Measurements from ENCODE around the gene TENM4.

Gene TENM4

GRCh38 chr11:78954261-78954660 is 486.6 kb downstream of the TENM4 start:
- H2BK120ac ChIP-seq (ENCODE audit: low read depth, low read length), result no peak overlapping the region
- H2AK5ac ChIP-seq (ENCODE audit: low read depth, low read length), result no peak overlapping the region
- no peak overlapping the region for H3K27ac ChIP-seq (replicated peaks; ENCODE audit: low read length)
- no peak overlapping the region for H3K14ac ChIP-seq (ENCODE audit: low read length)
- H4K91ac ChIP-seq (ENCODE audit: low read depth, low read length, poor library complexity), result no peak overlapping the region
- no CpG with 5 or more reads among the region's 2 CpGs for WGBS, 2 donors (ENCODE audit: extremely low coverage in 2 of 2, insufficient read length in 2 of 2, insufficient replicate concordance in 1 of 2)
- H2AFZ ChIP-seq (ENCODE audit: low read length), result no peak overlapping the region
- H3K79me1 ChIP-seq (ENCODE audit: low read depth, low read length), result no peaks in the 10 kb centered on the region
- H3K4me2 ChIP-seq (ENCODE audit: insufficient read depth, low read length, poor library complexity, severe bottlenecking), result no peak overlapping the region
- no peak overlapping the region for H2BK12ac ChIP-seq (ENCODE audit: low read length)
- H3K9ac ChIP-seq (ENCODE audit: low read depth, low read length, poor library complexity), result no peak overlapping the region
- no peak overlapping the region for H3K4ac ChIP-seq (ENCODE audit: low read length)
- no peak overlapping the region for H3K23ac ChIP-seq (ENCODE audit: low read depth, low read length, poor library complexity)
- no peak overlapping the region for H3K18ac ChIP-seq (ENCODE audit: low read length)
- no peak overlapping the region for H2BK15ac ChIP-seq (ENCODE audit: low read length)
- no peaks in the 10 kb centered on the region for H3K36me3 ChIP-seq (replicated peaks in 1 of 2; ENCODE audit: control insufficient read depth in 2 of 2, insufficient read depth in 2 of 2, low read length in 2 of 2)
- H3K27me3 ChIP-seq (ENCODE audit: control insufficient read depth in 3 of 3, insufficient read depth in 3 of 3, low read depth in 1 of 3, low read length in 3 of 3), result peaks cover 0 to 12% (median 4%) of the 10 kb centered on the region in 3 experiments
- H3K4me3 ChIP-seq (ENCODE audit: low read length in 2 of 2), result no peak overlapping the region
- no peak overlapping the region for H4K8ac ChIP-seq (ENCODE audit: low read depth, low read length)
- no peak overlapping the region for H2BK5ac ChIP-seq (ENCODE audit: low read length)
- H3K4me1 ChIP-seq (ENCODE audit: control insufficient read depth in 2 of 2, insufficient read depth in 1 of 2, low read depth in 1 of 2, low read length in 2 of 2), result peaks cover 14 to 32% of the 10 kb centered on the region in 2 donors
- H3K9me3 ChIP-seq (replicated peaks in 1 of 2; ENCODE audit: control insufficient read depth in 2 of 2, insufficient read depth in 1 of 2, low read depth in 1 of 2, low read length in 2 of 2), result peaks cover 0 to 2% of the 10 kb centered on the region in 2 donors
- DNase-seq (ENCODE audit: low spot score), result no peak

GRCh38 chr11:78952890-78953289 is 487.9 kb downstream of the TENM4 start:
- H3K4ac ChIP-seq (ENCODE audit: low read length), result no peak overlapping the region
- H4K8ac ChIP-seq (ENCODE audit: low read depth, low read length), result no peak overlapping the region
- WGBS, 2 donors (ENCODE audit: extremely low coverage in 2 of 2, insufficient read length in 2 of 2, insufficient replicate concordance in 1 of 2), result no CpG with 5 or more reads among the region's 4 CpGs
- H3K9ac ChIP-seq (ENCODE audit: low read depth, low read length, poor library complexity), result no peak overlapping the region
- H3K79me1 ChIP-seq (ENCODE audit: low read depth, low read length), result no peaks in the 10 kb centered on the region
- no peak overlapping the region for H2BK120ac ChIP-seq (ENCODE audit: low read depth, low read length)
- no peak overlapping the region for H3K27ac ChIP-seq (replicated peaks; ENCODE audit: low read length)
- no peak overlapping the region for H3K14ac ChIP-seq (ENCODE audit: low read length)
- H3K18ac ChIP-seq (ENCODE audit: low read length), result no peak overlapping the region
- H2AFZ ChIP-seq (ENCODE audit: low read length), result no peak overlapping the region
- H3K4me3 ChIP-seq (ENCODE audit: low read length in 2 of 2), result no peak overlapping the region
- no peak for DNase-seq (ENCODE audit: low spot score)
- H3K36me3 ChIP-seq (replicated peaks in 1 of 2; ENCODE audit: control insufficient read depth in 2 of 2, insufficient read depth in 2 of 2, low read length in 2 of 2), result no peaks in the 10 kb centered on the region
- H3K4me1 ChIP-seq (ENCODE audit: control insufficient read depth in 2 of 2, insufficient read depth in 1 of 2, low read depth in 1 of 2, low read length in 2 of 2), result peaks cover 14 to 36% of the 10 kb centered on the region in 2 donors
- no peak overlapping the region for H2BK5ac ChIP-seq (ENCODE audit: low read length)
- H3K23ac ChIP-seq (ENCODE audit: low read depth, low read length, poor library complexity), result no peak overlapping the region
- H3K4me2 ChIP-seq (ENCODE audit: insufficient read depth, low read length, poor library complexity, severe bottlenecking), result no peak overlapping the region
- H4K91ac ChIP-seq (ENCODE audit: low read depth, low read length, poor library complexity), result no peak overlapping the region
- peaks cover 0 to 2% of the 10 kb centered on the region in 2 donors for H3K9me3 ChIP-seq (replicated peaks in 1 of 2; ENCODE audit: control insufficient read depth in 2 of 2, insufficient read depth in 1 of 2, low read depth in 1 of 2, low read length in 2 of 2)
- peaks cover 0 to 12% (median 4%) of the 10 kb centered on the region in 3 experiments for H3K27me3 ChIP-seq (ENCODE audit: control insufficient read depth in 3 of 3, insufficient read depth in 3 of 3, low read depth in 1 of 3, low read length in 3 of 3)
- H2BK15ac ChIP-seq (ENCODE audit: low read length), result no peak overlapping the region
- H2BK12ac ChIP-seq (ENCODE audit: low read length), result no peak overlapping the region
- no peak overlapping the region for H2AK5ac ChIP-seq (ENCODE audit: low read depth, low read length)

GRCh38 chr11:78952175-78952574 is 488.7 kb downstream of the TENM4 start:
- Histone ChIP-seq H3K18ac (ENCODE audit: low read length) (no peak overlapping the region), H4K91ac (ENCODE audit: low read depth, low read length, poor library complexity) (no peak overlapping the region), H3K23ac (ENCODE audit: low read depth, low read length, poor library complexity) (no peak overlapping the region), H3K27me3 (ENCODE audit: control insufficient read depth in 3 of 3, insufficient read depth in 3 of 3, low read depth in 1 of 3, low read length in 3 of 3) (peaks cover 0 to 12% (median 4%) of the 10 kb centered on the region in 3 experiments), H4K8ac (ENCODE audit: low read depth, low read length) (no peak overlapping the region), H3K79me1 (ENCODE audit: low read depth, low read length) (no peaks in the 10 kb centered on the region), H3K4me1 (ENCODE audit: control insufficient read depth in 2 of 2, insufficient read depth in 1 of 2, low read depth in 1 of 2, low read length in 2 of 2) (peaks cover 14 to 35% of the 10 kb centered on the region in 2 donors), H3K4me3 (ENCODE audit: low read length in 2 of 2) (no peak overlapping the region), H3K9me3 (replicated peaks in 1 of 2; ENCODE audit: control insufficient read depth in 2 of 2, insufficient read depth in 1 of 2, low read depth in 1 of 2, low read length in 2 of 2) (peaks cover 0 to 2% of the 10 kb centered on the region in 2 donors), H3K4ac (ENCODE audit: low read length) (no peak overlapping the region), H3K36me3 (replicated peaks in 1 of 2; ENCODE audit: control insufficient read depth in 2 of 2, insufficient read depth in 2 of 2, low read length in 2 of 2) (no peaks in the 10 kb centered on the region), H2BK5ac (ENCODE audit: low read length) (no peak overlapping the region), H3K27ac (replicated peaks; ENCODE audit: low read length) (no peak overlapping the region), H3K14ac (ENCODE audit: low read length) (no peak overlapping the region), H2AFZ (ENCODE audit: low read length) (no peak overlapping the region), H3K9ac (ENCODE audit: low read depth, low read length, poor library complexity) (no peak overlapping the region), H2BK12ac (ENCODE audit: low read length) (no peak overlapping the region), H2BK120ac (ENCODE audit: low read depth, low read length) (no peak overlapping the region), H3K4me2 (ENCODE audit: insufficient read depth, low read length, poor library complexity, severe bottlenecking) (no peak overlapping the region), H2AK5ac (ENCODE audit: low read depth, low read length) (no peak overlapping the region), H2BK15ac (ENCODE audit: low read length) (no peak overlapping the region)
- no CpG with 5 or more reads among the region's 7 CpGs for WGBS, 2 donors (ENCODE audit: extremely low coverage in 2 of 2, insufficient read length in 2 of 2, insufficient replicate concordance in 1 of 2)
- no peak for DNase-seq (ENCODE audit: low spot score)

- Histone ChIP-seq H2AK5ac (ENCODE audit: low read depth, low read length) (no peak overlapping the region), H3K4ac (ENCODE audit: low read length) (no peak overlapping the region), H2AFZ (ENCODE audit: low read length) (no peak overlapping the region), H3K4me2 (ENCODE audit: insufficient read depth, low read length, poor library complexity, severe bottlenecking) (no peak overlapping the region), H3K79me1 (ENCODE audit: low read depth, low read length) (no peaks in the 10 kb centered on the region), H3K9me3 (replicated peaks in 1 of 2; ENCODE audit: control insufficient read depth in 2 of 2, insufficient read depth in 1 of 2, low read depth in 1 of 2, low read length in 2 of 2) (peaks cover under 1 to 15% of the 10 kb centered on the region in 2 donors), H2BK15ac (ENCODE audit: low read length) (no peak overlapping the region), H2BK120ac (ENCODE audit: low read depth, low read length) (no peak overlapping the region), H3K18ac (ENCODE audit: low read length) (no peak overlapping the region), H3K27me3 (ENCODE audit: control insufficient read depth in 3 of 3, insufficient read depth in 3 of 3, low read depth in 1 of 3, low read length in 3 of 3) (peaks cover 0 to 11% (median 3%) of the 10 kb centered on the region in 3 experiments), H3K4me3 (ENCODE audit: low read length in 2 of 2) (no peak overlapping the region), H3K27ac (replicated peaks; ENCODE audit: low read length) (no peak overlapping the region), H2BK5ac (ENCODE audit: low read length) (no peak overlapping the region), H3K9ac (ENCODE audit: low read depth, low read length, poor library complexity) (no peak overlapping the region), H3K36me3 (replicated peaks in 1 of 2; ENCODE audit: control insufficient read depth in 2 of 2, insufficient read depth in 2 of 2, low read length in 2 of 2) (no peaks in the 10 kb centered on the region), H3K23ac (ENCODE audit: low read depth, low read length, poor library complexity) (no peak overlapping the region), H3K4me1 (ENCODE audit: control insufficient read depth in 2 of 2, insufficient read depth in 1 of 2, low read depth in 1 of 2, low read length in 2 of 2) (peaks cover 14 to 29% of the 10 kb centered on the region in 2 donors), H4K91ac (ENCODE audit: low read depth, low read length, poor library complexity) (no peak overlapping the region), H4K8ac (ENCODE audit: low read depth, low read length) (no peak overlapping the region), H3K14ac (ENCODE audit: low read length) (no peak overlapping the region), H2BK12ac (ENCODE audit: low read length) (no peak overlapping the region)
- DNase-seq (ENCODE audit: low spot score), result peak; percentile 80
- no CpG with 5 or more reads among the region's 6 CpGs for WGBS, 2 donors (ENCODE audit: extremely low coverage in 2 of 2, insufficient read length in 2 of 2, insufficient replicate concordance in 1 of 2)
Observed at GRCh38 chr11:78949976-78950690, 490.7 kb downstream of the TENM4 start.
